HepG2 (cell line): ENCODE data around the gene DUSP9.

Experiments
- ADNP ChIP-seq: sonication (generic); formaldehyde crosslinking; IDR thresholded peaks from 2 replicates; pipeline ENCODE4 v1.4.0; 2020; ENCODE audit warnings: missing genetic modification reagents
- CHD4 ChIP-seq: fragments of 200-600 bp; sonication (generic); IDR thresholded peaks from 2 replicates; pipeline ENCODE4 v1.7.0; 2017; ENCODE audit warnings: mild to moderate bottlenecking, low read length, borderline replicate concordance
- CTCF ChIP-seq: sonication (generic); formaldehyde crosslinking; IDR thresholded peaks from 2 replicates; pipeline ENCODE4 v1.5.0; 2020; ENCODE audit warnings: mild to moderate bottlenecking, missing genetic modification reagents, moderate library complexity
- ETV6 ChIP-seq: sonication (generic); formaldehyde crosslinking; conservative IDR thresholded peaks from 2 replicates; pipeline ENCODE4 v1.4.0; 2020; ENCODE audit warnings: missing genetic modification reagents
- KLF15 ChIP-seq: sonication (generic); formaldehyde crosslinking; IDR thresholded peaks from 2 replicates; pipeline ENCODE4 v1.8.1; 2023; ENCODE audit warnings: borderline replicate concordance, mild to moderate bottlenecking, inconsistent platforms, missing genetic modification reagents, mixed read lengths
- NFIC ChIP-seq: IDR thresholded peaks from 2 replicates; pipeline ENCODE4 v1.6.1; 2012; ENCODE audit warnings: mild to moderate bottlenecking, low read length, inconsistent platforms
- PRDM15 ChIP-seq: sonication (generic); formaldehyde crosslinking; IDR thresholded peaks from 2 replicates; pipeline ENCODE4 v1.4.0; 2020; ENCODE audit warnings: missing genetic modification reagents
- REST ChIP-seq, 2 experiments: IDR thresholded peaks; 2 replicates each; pipeline ENCODE4 v1.6.1; 2011 to 2012; ENCODE audit warnings: low read length in 2 of 2, borderline replicate concordance in 1 of 2, low read depth in 1 of 2, mild to moderate bottlenecking in 1 of 2, moderate library complexity in 1 of 2
- SMC3 ChIP-seq: IDR thresholded peaks from 2 replicates; pipeline ENCODE4 v1.6.1; 2011; ENCODE audit warnings: low read length, improper control_type of control experiment
- SOX13 ChIP-seq, 3 experiments: fragments of 450-650 bp in 1 of 3; sonication (generic) in 1 of 3; formaldehyde crosslinking in 1 of 3; IDR thresholded peaks in 2 of 3; conservative IDR thresholded peaks in 1 of 3; 2 replicates each; pipeline versions ENCODE4 v1.5.0 to v1.6.1; 2016 to 2020; ENCODE audit warnings: antibody characterized with exemption in 1 of 3, mild to moderate bottlenecking in 1 of 3, missing compliant biosample characterization in 1 of 3, missing genetic modification reagents in 1 of 3, moderate library complexity in 1 of 3
- YY1 ChIP-seq: IDR thresholded peaks from 2 replicates; pipeline ENCODE4 v1.6.1; 2011; ENCODE audit warnings: low read length, low read depth, moderate library complexity, mild to moderate bottlenecking; ENCODE audit not compliant: insufficient read depth, insufficient replicate concordance
- ZNF687 ChIP-seq: sonication (generic); formaldehyde crosslinking; IDR thresholded peaks from 2 replicates; pipeline ENCODE4 v1.5.1; 2020; ENCODE audit warnings: mild to moderate bottlenecking, missing genetic modification reagents, moderate library complexity
- ZNF710 ChIP-seq: sonication (generic); formaldehyde crosslinking; IDR thresholded peaks from 2 replicates; pipeline ENCODE4 v1.5.0; 2020; ENCODE audit warnings: mild to moderate bottlenecking, missing genetic modification reagents, borderline replicate concordance
- ZNF839 ChIP-seq: sonication (generic); formaldehyde crosslinking; IDR thresholded peaks from 2 replicates; pipeline ENCODE4 v1.4.0; 2020; ENCODE audit warnings: missing genetic modification reagents, mild to moderate bottlenecking, borderline replicate concordance

- no peak for TF ChIP-seq ZNF687 (CRISPR knock-in tag)
- no peak for TF ChIP-seq KLF15 (CRISPR knock-in tag)
- TF ChIP-seq CHD4, result no peak
- TF ChIP-seq ADNP (CRISPR knock-in tag), result no peak
- no peak for TF ChIP-seq YY1
- no peak for TF ChIP-seq CTCF (CRISPR knock-in tag)
- no peak for TF ChIP-seq ZNF839 (CRISPR knock-in tag)
- no peak for TF ChIP-seq SOX13 (IDR thresholded peaks at IDR 0.05)
- no peak for TF ChIP-seq SOX13 (CRISPR knock-in tag; conservative IDR thresholded peaks at IDR 0.05 in 1 of 2, IDR thresholded peaks at IDR 0.05 in 1 of 2)
- TF ChIP-seq REST (IDR thresholded peaks at IDR 0.05; ENCODE audit: borderline replicate concordance in 1 of 2, low read depth in 1 of 2, low read length in 2 of 2), result no peak
- TF ChIP-seq PRDM15 (CRISPR knock-in tag), result no peak
- TF ChIP-seq SMC3, result no peak
- TF ChIP-seq ZNF710 (CRISPR knock-in tag), result no peak
- TF ChIP-seq NFIC, result no peak
- no peak for TF ChIP-seq ETV6
Observed at GRCh38 chrX:153614818-153615217, 32.2 kb upstream of the DUSP9 start.
